Stimulated activated CD8-positive, alpha-beta memory T cell treated with anti-CD3 and anti-CD28 coated beads, Interleukin-7, amount 100 ng/mL, for 48 hours (primary cell): Measurements from ENCODE around the gene FICD.

Experiments used
- DNase-seq, 2 donors: peaks; one replicate each; pipeline ENCODE4 v3.0.0-alpha.2; 2020; ENCODE audit warnings: low read depth in 1 of 2; ENCODE audit errors: extremely low read depth in 1 of 2

FICD gene

GRCh38 chr12:108498136-108498535 is 16.9 kb upstream of the FICD start:
- no peak for DNase-seq

DNA sequence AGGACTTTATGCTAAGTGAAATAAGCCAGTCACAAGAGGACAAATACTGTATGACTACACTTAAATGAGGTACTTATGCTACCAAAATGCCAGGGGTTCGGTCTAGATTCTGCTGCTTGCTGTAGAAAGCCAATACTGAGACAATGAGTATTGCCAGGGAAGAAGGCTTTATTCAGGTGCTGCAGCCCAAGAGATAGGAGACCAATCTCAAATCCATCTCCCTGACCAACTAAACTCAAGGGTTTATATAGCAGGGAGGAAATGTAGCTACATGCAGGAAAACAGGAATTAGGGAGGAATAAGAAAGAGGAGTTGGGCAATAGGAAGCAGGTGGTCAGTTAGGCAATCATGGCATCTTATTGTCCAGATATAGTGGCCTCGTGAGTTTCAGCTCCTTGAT is 12.2 kb upstream of the FICD start:
- DNase-seq, result no peak

- DNase-seq, result no peak
Observed at GRCh38 chr12:108505129-108505528, 9.9 kb upstream of the FICD start.

DNA sequence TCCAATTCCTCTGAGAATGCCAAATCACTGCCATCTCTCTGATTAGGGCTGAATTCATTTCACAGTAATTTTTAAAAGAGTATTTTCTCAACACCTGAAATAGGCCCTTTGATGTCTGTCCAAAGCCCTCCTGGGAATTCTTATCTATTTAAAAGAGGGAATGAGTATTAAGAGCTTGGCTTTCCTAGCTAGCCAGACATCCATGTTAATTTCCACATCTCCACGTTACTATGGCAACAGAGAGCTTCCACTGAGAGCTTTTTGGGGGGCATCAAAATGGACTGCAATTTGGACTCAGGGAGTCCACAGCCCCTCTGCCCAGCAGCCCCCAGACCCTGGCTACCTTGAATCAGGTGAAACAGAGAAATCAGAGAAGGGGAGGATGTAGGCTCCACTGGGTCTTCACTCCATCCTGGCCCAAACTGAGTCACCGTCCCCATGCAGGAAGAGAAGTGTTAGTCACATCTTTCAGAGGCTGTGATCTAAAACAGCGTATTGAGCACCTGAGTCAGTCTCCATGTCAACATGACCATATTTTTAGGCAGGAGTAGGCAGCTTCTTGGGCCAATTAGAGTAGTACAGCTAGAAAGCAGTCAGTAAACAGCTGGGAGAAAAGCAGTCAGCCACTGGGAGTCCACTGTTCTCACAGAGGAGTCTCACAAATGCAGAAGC is 7.0 kb upstream of the FICD start:
- peak in 1 of 2 donors; percentile 25 for DNase-seq

GRCh38 chr12:108509806-108510205 is 5.3 kb upstream of the FICD start:
- DNase-seq, result no peak

DNA sequence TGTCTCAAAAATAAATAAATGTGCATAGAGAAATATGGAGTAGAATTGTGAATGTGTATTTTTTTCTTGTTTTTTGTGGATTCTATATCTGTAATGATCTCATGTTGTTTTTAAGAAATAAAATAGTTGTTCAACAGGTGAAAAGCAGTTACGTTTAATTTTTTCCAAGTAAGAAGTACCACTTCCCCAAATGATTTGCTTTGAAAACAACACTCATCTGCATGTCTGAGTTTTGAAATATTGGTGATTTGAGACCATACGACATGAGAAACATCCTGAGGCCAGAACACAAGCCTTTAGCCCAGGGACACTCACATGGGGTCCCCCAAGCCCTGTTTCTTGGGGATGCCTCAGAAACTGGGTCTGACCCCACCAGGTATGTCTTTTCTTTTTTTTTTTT is 4.2 kb upstream of the FICD start:
- no peak for DNase-seq

GRCh38 chr12:108511633-108512540 is 3.2 kb upstream of the FICD start:
- DNase-seq, result peak in 1 of 2 donors; percentile 59

DNA sequence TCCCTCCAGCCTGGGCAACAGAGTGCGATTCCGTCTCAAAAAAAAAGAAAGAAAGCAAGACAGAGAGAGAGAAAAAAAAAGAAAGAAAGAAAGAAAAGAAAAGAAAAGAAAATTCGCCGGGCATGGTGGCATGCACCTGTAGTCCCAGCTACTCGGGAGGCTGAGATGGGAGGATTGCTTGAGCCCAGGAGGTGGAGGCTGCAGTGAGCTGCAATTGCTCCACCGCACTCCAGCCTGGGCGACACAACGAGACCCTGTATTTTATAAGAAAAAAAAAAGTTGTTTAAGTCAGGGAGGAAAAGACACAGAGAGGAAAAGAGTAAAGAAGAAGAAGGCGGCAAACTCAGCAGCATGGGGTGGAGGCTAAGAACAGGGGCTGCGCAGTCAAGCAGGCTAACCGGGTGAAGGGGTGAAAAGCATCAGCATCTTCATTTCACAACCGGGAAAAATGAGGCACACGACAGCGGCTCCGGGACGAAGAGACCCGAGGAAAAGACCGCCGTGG is 557 bp upstream of the FICD start:
- DNase-seq, result no peak

DNA sequence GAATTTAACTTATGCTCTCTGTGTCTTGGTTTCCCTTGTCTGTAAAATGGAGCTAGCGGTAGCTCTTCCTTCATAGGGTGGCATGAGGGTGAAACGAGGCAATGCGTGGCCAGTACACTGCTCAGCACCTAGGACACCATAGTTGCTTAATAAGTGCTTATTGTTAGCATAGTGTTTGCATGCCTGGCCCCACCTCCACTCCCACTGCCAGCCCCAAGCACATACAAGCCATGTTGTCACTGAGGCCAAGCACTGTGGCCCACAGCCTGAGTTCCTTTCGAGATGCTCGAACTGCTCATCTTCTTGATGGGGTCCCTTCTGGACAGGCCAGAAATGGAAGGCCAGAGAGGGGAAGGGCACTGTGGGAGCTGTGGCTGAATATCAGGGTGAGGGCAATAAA is 839 bp downstream of the FICD start:
- DNase-seq, result no peak

- no peak for DNase-seq
Observed at GRCh38 chr12:108516511-108517275, 1.6 kb downstream of the FICD start.

- DNase-seq, result no peak
Observed at GRCh38 chr12:108517288-108518100, 2.4 kb downstream of the FICD start.

- DNase-seq, result no peak
Observed at GRCh38 chr12:108518101-108518715, 3.1 kb downstream of the FICD start.

DNA sequence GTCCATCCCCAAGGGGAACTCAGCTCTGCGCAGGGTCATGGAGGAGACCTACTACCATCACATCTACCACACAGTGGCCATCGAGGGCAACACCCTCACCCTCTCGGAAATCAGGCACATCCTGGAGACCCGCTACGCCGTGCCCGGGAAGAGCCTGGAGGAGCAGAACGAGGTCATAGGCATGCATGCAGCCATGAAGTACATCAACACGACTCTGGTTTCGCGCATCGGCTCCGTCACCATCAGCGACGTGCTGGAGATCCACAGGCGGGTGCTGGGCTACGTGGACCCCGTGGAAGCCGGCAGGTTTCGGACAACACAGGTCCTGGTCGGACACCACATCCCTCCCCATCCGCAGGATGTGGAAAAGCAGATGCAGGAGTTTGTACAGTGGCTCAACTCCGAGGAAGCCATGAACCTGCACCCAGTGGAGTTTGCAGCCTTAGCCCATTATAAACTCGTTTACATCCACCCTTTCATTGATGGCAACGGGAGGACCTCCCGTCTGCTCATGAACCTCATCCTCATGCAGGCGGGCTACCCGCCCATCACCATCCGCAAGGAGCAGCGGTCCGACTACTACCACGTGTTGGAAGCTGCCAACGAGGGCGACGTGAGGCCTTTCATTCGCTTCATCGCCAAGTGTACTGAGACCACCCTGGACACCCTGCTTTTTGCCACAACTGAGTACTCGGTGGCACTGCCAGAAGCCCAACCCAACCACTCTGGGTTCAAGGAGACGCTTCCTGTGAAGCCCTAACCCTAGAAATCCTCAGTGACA is 3.8 kb downstream of the FICD start:
- DNase-seq, result no peak

- no peak for DNase-seq
Observed at GRCh38 chr12:108519558-108519957, 4.5 kb downstream of the FICD start.

DNA sequence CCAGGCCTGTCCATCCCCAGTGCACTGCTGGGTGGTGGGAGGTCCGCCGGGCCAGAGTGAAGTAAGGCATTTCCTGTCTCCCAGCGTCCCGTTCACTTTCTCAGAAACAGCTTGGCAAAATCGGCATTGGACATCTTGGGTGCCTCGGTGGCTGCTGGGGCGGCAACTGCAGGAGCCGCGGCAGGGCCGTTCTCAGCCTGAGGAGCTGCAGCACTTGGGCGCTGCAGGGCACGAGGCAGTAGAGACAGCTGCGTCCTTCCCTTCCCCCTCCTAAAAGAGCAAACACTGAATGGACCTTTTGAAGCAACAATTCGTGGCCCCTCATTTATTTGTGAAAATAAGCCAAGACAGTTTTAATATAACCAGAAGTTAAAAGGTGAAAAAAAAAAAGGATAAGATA is 8.3 kb downstream of the FICD start:
- no peak for DNase-seq

GRCh38 chr12:108525681-108526080 is 10.6 kb downstream of the FICD start:
- no peak for DNase-seq

- no peak for DNase-seq
Observed at GRCh38 chr12:108526482-108527165, 11.5 kb downstream of the FICD start.

DNA sequence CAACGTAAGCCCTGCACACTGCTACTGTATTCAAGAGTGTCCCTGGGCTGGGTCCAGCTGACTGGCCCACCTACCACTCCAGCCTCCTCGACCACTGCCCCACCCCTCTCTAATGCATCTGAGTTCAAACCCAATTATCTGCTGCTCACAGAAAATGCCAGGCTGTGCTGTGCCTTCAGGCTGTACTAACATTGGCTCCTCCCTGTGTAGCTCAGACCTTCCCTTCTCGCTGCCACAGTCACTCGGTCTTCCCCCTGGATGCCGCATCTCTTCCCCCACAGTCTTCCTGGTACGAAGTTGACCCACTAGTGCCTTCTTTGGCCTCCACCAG is 12.1 kb downstream of the FICD start:
- DNase-seq, result no peak

DNA sequence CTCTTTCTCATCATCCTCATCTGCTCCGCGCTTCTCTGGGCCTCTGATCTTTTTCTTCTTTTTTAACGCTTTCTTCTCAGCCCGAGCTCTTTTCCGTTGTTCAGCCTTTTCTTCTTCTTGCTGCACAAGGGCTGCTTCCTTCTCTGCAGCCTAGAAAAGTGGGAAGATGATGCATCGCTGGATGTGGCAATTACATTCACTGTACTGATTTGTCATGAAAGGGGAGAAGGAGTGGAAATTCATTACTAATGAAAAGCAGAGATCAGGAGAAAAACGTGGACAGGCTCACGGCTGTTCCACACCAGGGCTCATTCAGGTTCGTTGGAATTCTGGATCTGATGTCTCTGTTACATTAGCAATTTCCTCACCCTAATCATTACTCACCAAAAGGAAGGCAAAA is 15.1 kb downstream of the FICD start:
- DNase-seq, result no peak
